PC-9 (cell line): ENCODE results near the gene SLC22A31. TPM values are rescaled to one million over a fixed set of nuclear protein-coding genes. Genes with fewer than 3 reads are reported as not detected.

ENCODE experiments used
- BruUV-seq: library from RNA; stranded (reverse); fragments of 400-500 nt; replicated peaks from 2 replicates; lab custom pipeline; 2021; lab: Mats Ljungman, UMichigan
- CTCF ChIA-PET: fragments of 300-600 bp; sonication (Branson Sonifier 250); formaldehyde crosslinking; loops from one replicate; lab custom pipeline; 2022; ENCODE audit warnings: antibody characterized with exemption; lab: Charles Lee
- POLR2A ChIA-PET: fragments of 300-600 bp; sonication (Branson Sonifier 250); formaldehyde crosslinking; loops from one replicate; lab custom pipeline; 2022; ENCODE audit warnings: antibody characterized with exemption; ENCODE audit not compliant: unreplicated experiment; lab: Charles Lee
- DNase-seq, 2 experiments: peaks; one replicate each; pipeline versions ENCODE4 v3.0.0 to v3.0.0-alpha.2; 2015 to 2022; ENCODE audit warnings: mixed read lengths in 1 of 2
- H2AFZ ChIP-seq: fragments of 200-600 bp; sonication (generic); 2 replicates; pipeline ENCODE4 v1.8.1; 2017; ENCODE audit warnings: antibody characterized with exemption
- H3F3A ChIP-seq: fragments of 200-600 bp; sonication (generic); 2 replicates; pipeline ENCODE4 v1.8.1; 2017; ENCODE audit warnings: antibody characterized with exemption, mild to moderate bottlenecking, low read depth; ENCODE audit not compliant: insufficient read depth
- H3K27ac ChIP-seq: fragments of 200-600 bp; sonication (generic); 2 replicates; pipeline ENCODE4 v1.6.1; 2016; ENCODE audit warnings: mixed run types
- H3K27me3 ChIP-seq: fragments of 200-600 bp; sonication (generic); 2 replicates; pipeline ENCODE4 v1.6.1; 2016; ENCODE audit warnings: low read depth, mixed run types; ENCODE audit not compliant: insufficient read depth
- H3K36me3 ChIP-seq: fragments of 200-600 bp; sonication (generic); 2 replicates; pipeline ENCODE4 v1.6.1; 2016; ENCODE audit warnings: low read depth, mixed run types
- H3K4me1 ChIP-seq: fragments of 200-600 bp; sonication (generic); replicated peaks from 2 replicates; pipeline ENCODE4 v1.6.1; 2016; ENCODE audit warnings: mixed run types; ENCODE audit not compliant: insufficient read depth
- H3K4me2 ChIP-seq: fragments of 200-600 bp; sonication (generic); 2 replicates; pipeline ENCODE4 v1.6.1; 2017; ENCODE audit warnings: mixed run types
- H3K4me3 ChIP-seq: fragments of 200-600 bp; sonication (generic); 2 replicates; pipeline ENCODE4 v1.6.1; 2016; ENCODE audit warnings: mixed run types
- H3K79me2 ChIP-seq: fragments of 200-600 bp; sonication (generic); 2 replicates; pipeline ENCODE4 v1.6.1; 2017; ENCODE audit warnings: low read depth, mixed run types
- H3K9me2 ChIP-seq: fragments of 200-600 bp; sonication (generic); 2 replicates; pipeline ENCODE4 v1.8.1; 2017; ENCODE audit warnings: mild to moderate bottlenecking; ENCODE audit not compliant: insufficient read depth
- H3K9me3 ChIP-seq: fragments of 200-600 bp; sonication (generic); 2 replicates; pipeline ENCODE4 v1.8.1; 2016; ENCODE audit warnings: low read depth; ENCODE audit not compliant: insufficient read depth
- H4K20me1 ChIP-seq: fragments of 200-600 bp; sonication (generic); 2 replicates; pipeline ENCODE4 v1.8.1; 2017; ENCODE audit not compliant: insufficient read depth
- CTCF ChIP-seq: fragments of 200-600 bp; sonication (generic); conservative IDR thresholded peaks from 2 replicates; pipeline ENCODE4 v1.6.1; 2017; ENCODE audit warnings: mixed run types, antibody characterized with exemption, mild to moderate bottlenecking, moderate library complexity
- EZH2 ChIP-seq: fragments of 200-600 bp; sonication (generic); IDR thresholded peaks from 2 replicates; pipeline ENCODE4 v1.8.0; 2017; ENCODE audit warnings: antibody characterized with exemption, low read depth
- intact Hi-C: fragments of 100-400 bp; cut with micrococcal nuclease; formaldehyde crosslinking; loops from one replicate; pipeline ENCODE4 v1.10.0; 2022; ENCODE audit not compliant: unreplicated experiment
- total RNA-seq: library from RNA; stranded (reverse); gene quantifications from 2 replicates; pipeline ENCODE4 v1.2.3, GENCODE V29; 2021

Gene SLC22A31
- total RNA-seq, 1 experiment from 2014 or later: 2.5 TPM

DNA sequence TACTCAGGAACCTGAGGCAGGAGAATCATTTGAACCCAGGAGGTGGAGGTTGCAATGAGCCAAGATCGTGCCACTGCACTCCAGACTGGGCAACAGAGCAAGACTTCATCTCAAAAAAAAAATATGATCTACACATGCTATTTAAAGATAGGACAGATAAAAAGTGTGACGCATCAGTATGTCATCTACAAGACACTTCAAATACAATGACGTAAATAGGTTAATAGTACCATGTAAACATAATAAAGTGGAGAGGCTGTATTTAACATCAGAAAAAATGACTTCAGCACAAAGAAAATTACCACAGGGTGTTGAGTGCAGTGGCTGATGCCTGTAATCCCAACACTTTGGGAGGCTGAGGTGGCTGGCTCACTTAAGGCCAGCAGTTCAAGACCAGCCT, 37.4 kb upstream of the SLC22A31 start:
- Histone ChIP-seq H3K27me3 (no peaks in the 10 kb centered on the region), H3K9me3 (no peaks in the 10 kb centered on the region; the same call in 1 of the 2 replicates), H3K9me2 (no peaks in the 10 kb centered on the region), H3K4me1 (no peaks in the 10 kb centered on the region), H3K79me2 (peaks cover 6% of the 10 kb centered on the region), H4K20me1 (no peaks in the 10 kb centered on the region), H2AFZ (no peak overlapping the region), H3F3A (peaks cover 29% of the 10 kb centered on the region; the same call in 1 of the 2 replicates), H3K27ac (no peak overlapping the region), H3K36me3 (no peaks in the 10 kb centered on the region), H3K4me2 (no peak overlapping the region), H3K4me3 (no peak overlapping the region)
- TF ChIP-seq EZH2: no peak
- no peak for TF ChIP-seq CTCF
- no TSS peak for BruUV-seq
- ChIA-PET POLR2A (interaction anchor here (0.6 kb wide), 1 partner anchor 12 kb away, joined by 3 read pairs; no protein-coding TSS in a partner anchor), CTCF (no interaction called here)
- intact Hi-C loops: no loop called here
- no peak for DNase-seq

DNA sequence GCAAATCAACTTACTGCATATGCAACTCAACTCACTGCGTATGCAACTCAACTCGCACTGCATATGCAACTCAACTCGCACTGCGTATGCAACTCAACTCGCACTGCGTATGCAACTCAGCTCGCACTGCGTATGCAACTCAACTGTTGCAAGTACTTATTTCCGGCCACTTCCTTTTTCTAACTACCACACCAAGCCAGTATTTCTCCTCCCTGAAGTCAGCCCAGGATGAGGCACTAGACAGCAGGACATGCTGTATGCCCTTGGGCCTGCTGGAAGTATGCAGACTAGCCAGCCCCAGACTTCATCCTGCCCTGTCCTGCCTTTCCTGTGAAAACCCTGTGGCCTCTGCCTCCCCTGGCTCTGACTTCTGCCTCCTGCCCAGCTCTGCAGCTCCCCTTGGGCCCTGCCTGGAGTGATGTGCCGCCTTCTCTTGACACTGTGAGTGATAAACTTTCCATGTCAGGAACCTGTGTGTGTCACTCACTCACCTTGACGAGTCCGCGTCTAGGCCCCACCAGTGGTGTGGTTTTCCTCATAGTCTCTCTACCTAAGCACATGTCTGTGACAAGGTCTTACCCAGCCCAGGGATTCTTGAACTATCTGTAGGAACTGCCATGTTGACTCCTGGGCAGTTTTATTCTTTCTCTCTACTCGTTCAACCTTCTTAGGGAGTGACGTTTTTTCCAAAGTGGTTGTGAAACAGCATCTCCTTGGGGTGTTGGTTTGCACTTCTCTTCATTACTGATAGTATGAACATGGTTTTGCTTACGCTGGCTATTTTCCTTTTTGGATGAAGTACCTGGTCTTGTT, 33.5 kb upstream of the SLC22A31 start:
- DNase-seq: no peak
- Histone ChIP-seq H3K79me2 (no peaks in the 10 kb centered on the region), H3K36me3 (peaks cover 5% of the 10 kb centered on the region; the same call in 1 of the 2 replicates), H3K4me3 (no peak overlapping the region), H3K9me3 (peaks cover 4% of the 10 kb centered on the region; the same call in 1 of the 2 replicates), H3K27me3 (no peaks in the 10 kb centered on the region), H3K4me2 (no peak overlapping the region), H2AFZ (no peak overlapping the region), H3K4me1 (no peaks in the 10 kb centered on the region), H3K9me2 (no peaks in the 10 kb centered on the region), H3F3A (peaks cover 5% of the 10 kb centered on the region; the same call in 1 of the 2 replicates), H4K20me1 (no peaks in the 10 kb centered on the region), H3K27ac (no peak overlapping the region)
- intact Hi-C loops: no loop called here
- TF ChIP-seq EZH2: no peak
- no TSS peak for BruUV-seq
- CTCF ChIA-PET: no interaction called here
- POLR2A ChIA-PET: no interaction called here

GRCh38 chr16:89232107-89232506, 31.8 kb upstream of the SLC22A31 start:
- H3K79me2 ChIP-seq: no peaks in the 10 kb centered on the region
- CTCF ChIA-PET: no interaction called here
- no peaks in the 10 kb centered on the region for H3F3A ChIP-seq
- H3K36me3 ChIP-seq: peaks cover 18% of the 10 kb centered on the region
- no peaks in the 10 kb centered on the region for H3K9me2 ChIP-seq
- intact Hi-C loops: no loop called here
- TF ChIP-seq EZH2 (no peak), CTCF (no peak)
- H3K4me1 ChIP-seq: no peaks in the 10 kb centered on the region
- H3K9me3 ChIP-seq: peaks cover 19% of the 10 kb centered on the region
- DNase-seq: no peak
- BruUV-seq: no TSS peak
- H3K4me2 ChIP-seq: no peak overlapping the region
- no peaks in the 10 kb centered on the region for H4K20me1 ChIP-seq
- H3K27me3 ChIP-seq: no peaks in the 10 kb centered on the region
- H3K4me3 ChIP-seq: no peak overlapping the region
- no peak overlapping the region for H2AFZ ChIP-seq
- H3K27ac ChIP-seq: no peak overlapping the region
- POLR2A ChIA-PET: no interaction called here
